CD4-positive, alpha-beta T cell treated with Interleukin-15 for 4 hours (primary cell): ENCODE measurements around the gene SPOCK1.
"Not testable (repeated sequence)": the region's sequence is repeated elsewhere in the genome, so short reads cannot be mapped to it uniquely, and the experiment has no call there.

ENCODE experiments used
- DNase-seq: peaks from one replicate; pipeline ENCODE4 v3.0.0-alpha.2; 2020; ENCODE audit warnings: low spot score

The SPOCK1 gene

GRCh38 chr5:137263371-137264005 is 235.6 kb downstream of the SPOCK1 start:
- no peak for DNase-seq

GRCh38 chr5:137262818-137263217 is 236.3 kb downstream of the SPOCK1 start:
- DNase-seq = no peak

GRCh38 chr5:137260820-137261695 is 238.1 kb downstream of the SPOCK1 start:
- DNase-seq = no peak

GRCh38 chr5:137259115-137259514 is 240.0 kb downstream of the SPOCK1 start:
- not testable (repeated sequence) for DNase-seq

- no peak for DNase-seq
Measured at GRCh38 chr5:137254119-137255090, 244.7 kb downstream of the SPOCK1 start.

- DNase-seq = no peak
Measured at GRCh38 chr5:137252512-137252911, 246.6 kb downstream of the SPOCK1 start.

- no peak for DNase-seq
Measured at GRCh38 chr5:137250421-137250820, 248.7 kb downstream of the SPOCK1 start.

GRCh38 chr5:137248527-137248926 is 250.6 kb downstream of the SPOCK1 start:
- DNase-seq = no peak

GRCh38 chr5:137245438-137245837 is 253.7 kb downstream of the SPOCK1 start:
- DNase-seq = no peak

- DNase-seq = no peak
Measured at GRCh38 chr5:137240285-137240684, 258.8 kb downstream of the SPOCK1 start.

GRCh38 chr5:137236849-137237507 is 262.1 kb downstream of the SPOCK1 start:
- no peak for DNase-seq

- no peak for DNase-seq
Measured at GRCh38 chr5:137236252-137236651, 262.9 kb downstream of the SPOCK1 start.

GRCh38 chr5:137234973-137235943 is 263.9 kb downstream of the SPOCK1 start:
- DNase-seq = no peak

GRCh38 chr5:137233726-137234125 is 265.4 kb downstream of the SPOCK1 start:
- DNase-seq = no peak

- not testable (repeated sequence) for DNase-seq
Measured at GRCh38 chr5:137233304-137233703, 265.8 kb downstream of the SPOCK1 start.

GRCh38 chr5:137231540-137231939 is 267.6 kb downstream of the SPOCK1 start:
- no peak for DNase-seq

GRCh38 chr5:137228816-137229215 is 270.3 kb downstream of the SPOCK1 start:
- DNase-seq = no peak

- DNase-seq = no peak
Measured at GRCh38 chr5:137226081-137226480, 273.0 kb downstream of the SPOCK1 start.

- no peak for DNase-seq
Measured at GRCh38 chr5:137223324-137224295, 275.5 kb downstream of the SPOCK1 start.
